Measurements from ENCODE around the gene FTSJ3. TPM values are rescaled to one million over a fixed set of nuclear protein-coding genes. Genes with fewer than 3 reads are reported as not detected.
A peak's percentile ranks its signal among the peaks of the same experiment; 100 is the strongest.

Gene FTSJ3
- total RNA-seq, 2 experiments from 2014 or later: 47.6 to 51.1 TPM

GRCh38 chr17:63821804-63822203 lies 5.7 kb downstream of the FTSJ3 start:
- Mint-ChIP-seq H3K4me3 (no peak overlapping the region), H3K27me3 (no peaks in the 10 kb centered on the region), H3K4me1 (ENCODE audit: low read depth) (peaks cover 27% of the 10 kb centered on the region), H3K9me3 (no peaks in the 10 kb centered on the region), H3K36me3 (ENCODE audit: low read depth) (peaks cover 100% of the 10 kb centered on the region), H3K27ac (peak overlapping the region; percentile 46)
- Histone ChIP-seq H3K27ac (ENCODE audit: low read depth in 1 of 2, low read length in 2 of 2) (no peak overlapping the region), H3K9me3 (ENCODE audit: control insufficient read depth in 1 of 2, insufficient read depth in 1 of 2, low read length in 2 of 2) (no peaks in the 10 kb centered on the region), H3K36me3 (ENCODE audit: insufficient read depth, low read length) (peaks cover 84% of the 10 kb centered on the region), H3K4me1 (ENCODE audit: insufficient read depth, low read length) (peaks cover 31% of the 10 kb centered on the region), H3K4me3 (ENCODE audit: low read length) (no peak overlapping the region), H3K27me3 (ENCODE audit: control insufficient read depth in 1 of 2, insufficient read depth in 2 of 2, low read length in 2 of 2) (no peaks in the 10 kb centered on the region)
- ChIA-PET POLR2A (interaction anchor here (1.9 to 3.1 kb wide), 2 partner anchors 10 to 21 kb away, joined by 5 to 9 read pairs; no protein-coding TSS in a partner anchor), CTCF (no interaction called here)
- ATAC-seq (ENCODE audit: poor library complexity) (no peak), DNase-seq (no peak)
- intact Hi-C loops (cut with DNase I, micrococcal nuclease): no loop called here
- no peak for TF ChIP-seq CTCF (IDR thresholded peaks at IDR 0.05)

- Histone ChIP-seq H3K27ac (ENCODE audit: low read depth in 1 of 2, low read length in 2 of 2) (no peak overlapping the region), H3K4me3 (ENCODE audit: low read length) (no peak overlapping the region), H3K4me1 (ENCODE audit: insufficient read depth, low read length) (peaks cover 26% of the 10 kb centered on the region), H3K9me3 (ENCODE audit: control insufficient read depth in 1 of 2, insufficient read depth in 1 of 2, low read length in 2 of 2) (no peaks in the 10 kb centered on the region), H3K27me3 (ENCODE audit: control insufficient read depth in 1 of 2, insufficient read depth in 2 of 2, low read length in 2 of 2) (no peaks in the 10 kb centered on the region), H3K36me3 (ENCODE audit: insufficient read depth, low read length) (peaks cover 91% of the 10 kb centered on the region)
- Mint-ChIP-seq H3K9me3 (no peaks in the 10 kb centered on the region), H3K27me3 (no peaks in the 10 kb centered on the region), H3K27ac (no peak overlapping the region), H3K4me3 (no peak overlapping the region), H3K4me1 (ENCODE audit: low read depth) (peaks cover 19% of the 10 kb centered on the region), H3K36me3 (ENCODE audit: low read depth) (peaks cover 100% of the 10 kb centered on the region)
- intact Hi-C loops (cut with DNase I, micrococcal nuclease): no loop called here
- ChIA-PET POLR2A (interaction anchor here (1.3 to 3.1 kb wide), 4 partner anchors 10 to 123 kb away, joined by 5 to 9 read pairs (median 6); partner anchors contain the start of genes CCDC47 and DDX42), CTCF (no interaction called here)
- no peak for DNase-seq
- no peak for TF ChIP-seq CTCF (IDR thresholded peaks at IDR 0.05)
- no peak for ATAC-seq (ENCODE audit: poor library complexity)
Observed at GRCh38 chr17:63820963-63821561, 6.4 kb downstream of the FTSJ3 start.

GRCh38 chr17:63819585-63820537 lies 7.6 kb downstream of the FTSJ3 start:
- Mint-ChIP-seq H3K4me3 (peak overlapping the region; percentile 30), H3K4me1 (ENCODE audit: low read depth) (peaks cover 10% of the 10 kb centered on the region), H3K27me3 (no peaks in the 10 kb centered on the region), H3K27ac (peak overlapping the region; percentile 75), H3K36me3 (ENCODE audit: low read depth) (peaks cover 100% of the 10 kb centered on the region), H3K9me3 (no peaks in the 10 kb centered on the region)
- Histone ChIP-seq H3K4me3 (ENCODE audit: low read length) (no peak overlapping the region), H3K27me3 (ENCODE audit: control insufficient read depth in 1 of 2, insufficient read depth in 2 of 2, low read length in 2 of 2) (no peaks in the 10 kb centered on the region), H3K4me1 (ENCODE audit: insufficient read depth, low read length) (peaks cover 14% of the 10 kb centered on the region), H3K36me3 (ENCODE audit: insufficient read depth, low read length) (peaks cover 94% of the 10 kb centered on the region), H3K27ac (ENCODE audit: low read depth in 1 of 2, low read length in 2 of 2) (no peak overlapping the region), H3K9me3 (ENCODE audit: control insufficient read depth in 1 of 2, insufficient read depth in 1 of 2, low read length in 2 of 2) (no peaks in the 10 kb centered on the region)
- ATAC-seq (ENCODE audit: poor library complexity): peak; percentile 21
- TF ChIP-seq CTCF (IDR thresholded peaks at IDR 0.05): no peak
- ChIA-PET POLR2A (interaction anchor here (1.0 to 3.1 kb wide), 7 partner anchors 10 to 125 kb away, joined by 3 to 9 read pairs (median 5); partner anchors contain the start of genes CCDC47 and DDX42), CTCF (no interaction called here)
- intact Hi-C loops (cut with DNase I, micrococcal nuclease): no loop called here
- peak in 2 of 14 experiments; percentile 43 for DNase-seq

Measured in CD4-positive, alpha-beta T cell (primary cell).